K562 (cell line): ENCODE results near the gene LGALS12. TPM values are rescaled to one million over a fixed set of nuclear protein-coding genes. Genes with fewer than 3 reads are reported as not detected.

Source experiments
- ATAC-seq: fragments of 200-7000 bp; cut with Tn5 transposase; 3 replicates; pipeline ENCODE4 v1.9.1; 2020; ENCODE audit warnings: moderate library complexity
- BruUV-seq: library from RNA; stranded (reverse); fragments of 400-500 nt; replicated peaks from 2 replicates; lab custom pipeline; 2021; lab: Mats Ljungman, UMichigan
- CTCF ChIA-PET: fragments of 300-600 bp; formaldehyde crosslinking; extraction: SDS; loops from one replicate; lab custom pipeline; 2021; ENCODE audit warnings: low intra/inter-chr PET ratio; lab: Yijun Ruan, JAX
- POLR2A ChIA-PET: fragments of 300-600, 350-650 bp; sonication (Branson Sonifier 250); formaldehyde crosslinking; extraction: SDS; loops from one replicate; lab custom pipeline; 2021; ENCODE audit warnings: antibody characterized with exemption, inconsistent platforms; lab: Yijun Ruan, JAX
- DNase-seq, 4 experiments: peaks; one replicate each; pipeline versions ENCODE4 v3.0.0 to v3.0.0-alpha.2; 2011 to 2018; ENCODE audit warnings: low spot score in 3 of 4, mixed read lengths in 3 of 4; ENCODE audit errors: extremely low read depth in 1 of 4
- FAIRE-seq: peaks from 2 replicates; lab custom pipeline; 2011; peaks lifted over from hg19 to GRCh38; lab: Jason Lieb, UNC
- H2AFZ ChIP-seq: 2 replicates; pipeline ENCODE4 v1.6.0; 2011; ENCODE audit warnings: low read depth, low read length, control low read depth, inconsistent platforms
- H3K27ac ChIP-seq: fragments of 200-600 bp; 3 replicates; pipeline ENCODE4 v1.8.0; 2011; ENCODE audit warnings: low read depth, mild to moderate bottlenecking, control low read depth, inconsistent platforms, low read length, moderate library complexity, mixed read lengths; ENCODE audit errors: extremely low read depth
- H3K27me3 ChIP-seq, 2 experiments: fragments of 300-600 bp in 1 of 2; 2 replicates in 1 of 2; 3 replicates in 1 of 2; pipeline versions ENCODE4 v1.6.0 to v1.8.0; 2011; ENCODE audit warnings: inconsistent platforms in 2 of 2, low read length in 2 of 2, mild to moderate bottlenecking in 1 of 2, mixed read lengths in 1 of 2, moderate library complexity in 1 of 2; ENCODE audit not compliant: control insufficient read depth in 2 of 2, insufficient read depth in 2 of 2
- H3K36me3 ChIP-seq: fragments of 300-600 bp; 3 replicates; pipeline ENCODE4 v1.8.0; 2011; ENCODE audit warnings: mild to moderate bottlenecking, low read length, inconsistent platforms; ENCODE audit not compliant: control insufficient read depth, insufficient read depth
- H3K4me1 ChIP-seq, 2 experiments: fragments of 200-600 bp in 1 of 2; replicated peaks in 1 of 2; 2 replicates in 1 of 2; 3 replicates in 1 of 2; pipeline versions ENCODE4 v1.5.1 to v1.8.0; 2011; ENCODE audit warnings: inconsistent platforms in 2 of 2, low read length in 2 of 2, mild to moderate bottlenecking in 1 of 2, mixed read lengths in 1 of 2, moderate library complexity in 1 of 2; ENCODE audit not compliant: control insufficient read depth in 2 of 2, insufficient read depth in 2 of 2
- H3K4me2 ChIP-seq: 2 replicates; pipeline ENCODE4 v1.6.1; 2011; ENCODE audit warnings: low read length, control low read depth, inconsistent platforms, mixed read lengths; ENCODE audit not compliant: insufficient read depth
- H3K4me3 ChIP-seq: fragments of 200-600 bp; sonication (generic), shearing (Covaris generic); 2 replicates; pipeline ENCODE4 v1.5.1; 2016; ENCODE audit warnings: control low read depth, inconsistent platforms
- H3K79me2 ChIP-seq: fragments of 200-600 bp; 3 replicates; pipeline ENCODE4 v1.8.0; 2011; ENCODE audit warnings: low read length, inconsistent platforms; ENCODE audit not compliant: control insufficient read depth, insufficient read depth
- H3K9ac ChIP-seq, 2 experiments: 2 replicates each; pipeline versions ENCODE4 v1.6.0 to v1.6.1; 2011; ENCODE audit warnings: low read depth in 2 of 2, low read length in 2 of 2, control low read depth in 1 of 2, inconsistent platforms in 1 of 2, mild to moderate bottlenecking in 1 of 2, mixed read lengths in 1 of 2; ENCODE audit not compliant: insufficient read depth in 1 of 2
- H3K9me1 ChIP-seq: one replicate; pipeline ENCODE4 v1.6.0; 2011; ENCODE audit warnings: inconsistent platforms, mild to moderate bottlenecking, low read length, moderate library complexity; ENCODE audit not compliant: control insufficient read depth, insufficient read depth
- H3K9me3 ChIP-seq: replicated peaks from 2 replicates; pipeline ENCODE4 v1.5.1; 2011; ENCODE audit warnings: low read depth, low read length, inconsistent platforms; ENCODE audit not compliant: control insufficient read depth, insufficient read depth
- H4K20me1 ChIP-seq: replicated peaks from 2 replicates; pipeline ENCODE4 v1.6.1; 2011; ENCODE audit warnings: low read length, inconsistent platforms, mixed read lengths; ENCODE audit not compliant: control insufficient read depth, insufficient read depth
- CBX3 ChIP-seq, 2 experiments: IDR thresholded peaks; 1 replicate in 1 of 2; 2 replicates in 1 of 2; pipeline ENCODE4 v1.6.1; 2012; ENCODE audit warnings: inconsistent platforms in 2 of 2, low read length in 2 of 2, borderline replicate concordance in 1 of 2, control low read depth in 1 of 2
- CHD1 ChIP-seq: fragments of 200-600 bp; sonication (generic); IDR thresholded peaks from one replicate; pipeline ENCODE4 v1.6.1; 2012; ENCODE audit warnings: mild to moderate bottlenecking, moderate library complexity, low read length, inconsistent platforms
- DNMT1 ChIP-seq: fragments of 450-650 bp; IDR thresholded peaks from 2 replicates; pipeline ENCODE4 v1.6.1; 2016; ENCODE audit warnings: antibody characterized with exemption, mild to moderate bottlenecking
- ELF1 ChIP-seq: fragments of 200-800 bp; sonication (Bioruptor generic); IDR thresholded peaks from 2 replicates; pipeline ENCODE4 v1.6.1; 2016; ENCODE audit warnings: missing genetic modification characterization, missing compliant biosample characterization
- GABPB2 ChIP-seq: fragments of 250-450 bp; sonication (Bioruptor Pico); conservative IDR thresholded peaks from 2 replicates; pipeline ENCODE4 v1.5.1; 2021; ENCODE audit warnings: mild to moderate bottlenecking
- HIVEP1 ChIP-seq: fragments of 250-450 bp; sonication (Bioruptor Pico); IDR thresholded peaks from 2 replicates; pipeline ENCODE4 v1.4.0; 2020; ENCODE audit warnings: mild to moderate bottlenecking
- KAT7 ChIP-seq: sonication (generic); formaldehyde crosslinking; IDR thresholded peaks from 2 replicates; pipeline ENCODE4 v1.8.0; 2022; ENCODE audit warnings: missing genetic modification reagents, mild to moderate bottlenecking, borderline replicate concordance
- L3MBTL2 ChIP-seq: fragments of 450-650 bp; IDR thresholded peaks from 2 replicates; pipeline ENCODE4 v1.6.1; 2016; ENCODE audit warnings: mild to moderate bottlenecking, moderate library complexity
- MAZ ChIP-seq, 2 experiments: fragments of 450-650 bp in 1 of 2; sonication (generic) in 1 of 2; formaldehyde crosslinking; IDR thresholded peaks in 1 of 2; conservative IDR thresholded peaks in 1 of 2; 2 replicates each; pipeline versions ENCODE4 v1.4.0 to v1.5.0; 2020; ENCODE audit warnings: mild to moderate bottlenecking in 1 of 2, missing genetic modification reagents in 1 of 2
- NFIC ChIP-seq: fragments of 450-650 bp; IDR thresholded peaks from 2 replicates; pipeline ENCODE4 v1.6.1; 2017; ENCODE audit warnings: mild to moderate bottlenecking, inconsistent platforms
- STAG1 ChIP-seq: sonication (generic); formaldehyde crosslinking; IDR thresholded peaks from 2 replicates; pipeline ENCODE4 v1.5.0; 2020; ENCODE audit warnings: missing genetic modification reagents, borderline replicate concordance
- ZSCAN29 ChIP-seq: fragments of 450-650 bp; IDR thresholded peaks from 2 replicates; pipeline ENCODE4 v1.6.1; 2017
- WGBS: fragments of 100-300 bp; shearing (Covaris generic); methylation state at CpG from one replicate; pipeline ENCODE4 v1.1.6; 2016; ENCODE audit warnings: low coverage, mixed read lengths; ENCODE audit not compliant: insufficient coverage; ENCODE audit errors: missing lambda C conversion rate; 5-methylcytosine and 5-hydroxymethylcytosine counted together
- in situ Hi-C: fragments of 300-500 bp; cut with MboI; formaldehyde crosslinking; loops from 4 replicates; pipeline ENCODE4 v1.15.0; 2018; ENCODE audit warnings: inconsistent platforms, mixed read lengths
- intact Hi-C: fragments of 100-400 bp; cut with micrococcal nuclease; formaldehyde crosslinking; loops from 2 replicates; pipeline ENCODE4 v1.14.2; 2022
- polyA plus RNA-seq, 8 experiments: library from polyadenylated mRNA; depleted of rRNA in 4 of 8; stranded (reverse) in 5 of 8; unstranded in 3 of 8; fragments of >200 nt; fragmentation: Nextera tagmentation in 2 of 8; fragmentation: Illumina TruSeq in 1 of 8; extraction: Ambion mirVana in 2 of 8; extraction: Trizol in 1 of 8; gene quantifications; 2 replicates each; pipeline versions ENCODE4 v1.2.1 to v1.2.3, GENCODE V29; 2011 to 2014; ENCODE audit warnings: inconsistent platforms in 1 of 8, missing spikeins in 1 of 8
- total RNA-seq, 7 experiments: library from RNA; depleted of rRNA in 6 of 7; stranded (reverse); fragments of >200 nt in 6 of 7; fragmentation: Illumina TruSeq in 2 of 7; extraction: Trizol in 2 of 7; gene quantifications; 2 replicates each; pipeline versions ENCODE4 v1.2.1 to v1.2.3, GENCODE V29; 2011 to 2021; ENCODE audit warnings: low replicate concordance in 1 of 7
- TF ChIP-seq, protein P1 (sequence below), 2 experiments: fragments of 450-650 bp in 1 of 2; sonication (generic) in 1 of 2; formaldehyde crosslinking; conservative IDR thresholded peaks; 2 replicates each; pipeline versions ENCODE4 v1.4.0 to v1.8.1; 2020 to 2022; ENCODE audit warnings: mild to moderate bottlenecking in 1 of 2, missing genetic modification reagents in 1 of 2
- TF ChIP-seq, protein P2 (sequence below): fragments of 450-650 bp; IDR thresholded peaks from 2 replicates; pipeline ENCODE4 v1.6.1; 2016; ENCODE audit warnings: missing biosample characterization, missing genetic modification characterization
- TF ChIP-seq, protein P3 (sequence below): sonication (generic); formaldehyde crosslinking; IDR thresholded peaks from 2 replicates; pipeline ENCODE4 v1.8.0; 2023; ENCODE audit warnings: missing genetic modification reagents, mild to moderate bottlenecking, borderline replicate concordance

LGALS12 gene
- total and polyA plus RNA-seq, 9 of the 15 experiments (the other 6 are each of a cell fraction or from before 2014, with no cell fraction given): 0.66 to 8.0 (median 5.0) TPM

DNA sequence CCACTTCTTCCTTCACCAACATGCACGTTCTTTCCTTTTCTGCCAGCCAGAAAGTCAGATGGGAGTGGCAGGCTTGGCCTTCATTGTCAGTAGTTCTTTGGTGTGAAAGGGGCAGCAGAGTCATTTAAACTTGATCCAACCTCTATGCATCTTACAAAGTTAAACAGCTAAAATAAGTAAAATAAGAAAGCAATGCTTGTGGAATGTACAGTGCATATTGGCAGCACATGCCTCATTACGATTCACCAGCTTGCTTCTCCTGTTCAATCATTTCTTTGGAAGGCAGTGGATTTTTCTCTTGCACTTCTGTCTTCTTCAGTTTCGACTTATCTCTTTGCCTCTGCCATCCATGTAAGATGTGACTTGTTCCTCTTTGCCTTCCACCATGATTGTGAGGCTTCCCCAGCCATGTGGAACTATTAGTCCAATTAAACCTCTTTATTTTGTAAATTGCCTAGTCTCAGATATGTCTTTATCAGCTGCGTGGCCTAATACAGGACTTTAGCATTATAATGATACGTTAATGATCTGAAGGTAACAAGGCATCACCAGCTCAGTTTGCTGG lies 14.8 kb downstream of the LGALS12 start (continued):
- TF ChIP-seq NFIC (no peak), CBX3 (IDR thresholded peaks at IDR 0.05; ENCODE audit: borderline replicate concordance in 1 of 2, low read length in 2 of 2) (0 out of 3 replicates have a peak, but pooled peaks of 1 of the 2 experiments have one; percentile 10), CHD1 (no peak), STAG1 (CRISPR knock-in tag) (no peak), GABPB2 (CRISPR knock-in tag) (no peak)
- TF ChIP-seq, protein P1, sequence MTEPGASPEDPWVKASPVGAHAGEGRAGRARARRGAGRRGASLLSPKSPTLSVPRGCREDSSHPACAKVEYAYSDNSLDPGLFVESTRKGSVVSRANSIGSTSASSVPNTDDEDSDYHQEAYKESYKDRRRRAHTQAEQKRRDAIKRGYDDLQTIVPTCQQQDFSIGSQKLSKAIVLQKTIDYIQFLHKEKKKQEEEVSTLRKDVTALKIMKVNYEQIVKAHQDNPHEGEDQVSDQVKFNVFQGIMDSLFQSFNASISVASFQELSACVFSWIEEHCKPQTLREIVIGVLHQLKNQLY (CRISPR knock-in tag; conservative IDR thresholded peaks at IDR 0.05): no peak

DNA sequence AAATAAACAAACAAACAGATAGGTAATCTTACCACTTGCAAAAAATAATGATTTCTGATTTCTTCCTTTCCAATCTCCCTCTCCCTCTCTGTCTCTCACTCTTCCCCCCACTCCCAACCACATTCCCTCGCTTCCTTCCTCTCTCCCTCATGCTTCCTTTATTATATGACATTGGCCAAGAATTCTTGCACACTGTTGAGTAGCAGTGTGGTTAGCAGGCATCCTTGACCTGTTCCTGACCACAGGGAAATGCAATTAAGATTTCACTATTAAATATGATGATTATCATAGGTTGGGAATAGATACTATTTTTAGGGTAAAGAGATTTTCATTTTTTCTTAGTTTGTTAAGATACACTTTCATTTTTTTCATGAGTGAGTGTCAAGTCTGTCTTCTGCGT lies 16.0 kb downstream of the LGALS12 start:
- DNase-seq: no peak
- peaks cover 4 to 18% of the 10 kb centered on the region in 2 experiments for H3K4me1 ChIP-seq
- no peak for TF ChIP-seq KAT7 (CRISPR knock-in tag)
- no peak for TF ChIP-seq DNMT1
- TF ChIP-seq ELF1: no peak
- no peak for TF ChIP-seq ZSCAN29
- TF ChIP-seq L3MBTL2: no peak
- TF ChIP-seq, protein P2, sequence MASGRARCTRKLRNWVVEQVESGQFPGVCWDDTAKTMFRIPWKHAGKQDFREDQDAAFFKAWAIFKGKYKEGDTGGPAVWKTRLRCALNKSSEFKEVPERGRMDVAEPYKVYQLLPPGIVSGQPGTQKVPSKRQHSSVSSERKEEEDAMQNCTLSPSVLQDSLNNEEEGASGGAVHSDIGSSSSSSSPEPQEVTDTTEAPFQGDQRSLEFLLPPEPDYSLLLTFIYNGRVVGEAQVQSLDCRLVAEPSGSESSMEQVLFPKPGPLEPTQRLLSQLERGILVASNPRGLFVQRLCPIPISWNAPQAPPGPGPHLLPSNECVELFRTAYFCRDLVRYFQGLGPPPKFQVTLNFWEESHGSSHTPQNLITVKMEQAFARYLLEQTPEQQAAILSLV (tag): no peak
- TF ChIP-seq MAZ (CRISPR knock-in tag; conservative IDR thresholded peaks at IDR 0.05 in 1 of 2, IDR thresholded peaks at IDR 0.05 in 1 of 2): no peak
- TF ChIP-seq, protein P3, sequence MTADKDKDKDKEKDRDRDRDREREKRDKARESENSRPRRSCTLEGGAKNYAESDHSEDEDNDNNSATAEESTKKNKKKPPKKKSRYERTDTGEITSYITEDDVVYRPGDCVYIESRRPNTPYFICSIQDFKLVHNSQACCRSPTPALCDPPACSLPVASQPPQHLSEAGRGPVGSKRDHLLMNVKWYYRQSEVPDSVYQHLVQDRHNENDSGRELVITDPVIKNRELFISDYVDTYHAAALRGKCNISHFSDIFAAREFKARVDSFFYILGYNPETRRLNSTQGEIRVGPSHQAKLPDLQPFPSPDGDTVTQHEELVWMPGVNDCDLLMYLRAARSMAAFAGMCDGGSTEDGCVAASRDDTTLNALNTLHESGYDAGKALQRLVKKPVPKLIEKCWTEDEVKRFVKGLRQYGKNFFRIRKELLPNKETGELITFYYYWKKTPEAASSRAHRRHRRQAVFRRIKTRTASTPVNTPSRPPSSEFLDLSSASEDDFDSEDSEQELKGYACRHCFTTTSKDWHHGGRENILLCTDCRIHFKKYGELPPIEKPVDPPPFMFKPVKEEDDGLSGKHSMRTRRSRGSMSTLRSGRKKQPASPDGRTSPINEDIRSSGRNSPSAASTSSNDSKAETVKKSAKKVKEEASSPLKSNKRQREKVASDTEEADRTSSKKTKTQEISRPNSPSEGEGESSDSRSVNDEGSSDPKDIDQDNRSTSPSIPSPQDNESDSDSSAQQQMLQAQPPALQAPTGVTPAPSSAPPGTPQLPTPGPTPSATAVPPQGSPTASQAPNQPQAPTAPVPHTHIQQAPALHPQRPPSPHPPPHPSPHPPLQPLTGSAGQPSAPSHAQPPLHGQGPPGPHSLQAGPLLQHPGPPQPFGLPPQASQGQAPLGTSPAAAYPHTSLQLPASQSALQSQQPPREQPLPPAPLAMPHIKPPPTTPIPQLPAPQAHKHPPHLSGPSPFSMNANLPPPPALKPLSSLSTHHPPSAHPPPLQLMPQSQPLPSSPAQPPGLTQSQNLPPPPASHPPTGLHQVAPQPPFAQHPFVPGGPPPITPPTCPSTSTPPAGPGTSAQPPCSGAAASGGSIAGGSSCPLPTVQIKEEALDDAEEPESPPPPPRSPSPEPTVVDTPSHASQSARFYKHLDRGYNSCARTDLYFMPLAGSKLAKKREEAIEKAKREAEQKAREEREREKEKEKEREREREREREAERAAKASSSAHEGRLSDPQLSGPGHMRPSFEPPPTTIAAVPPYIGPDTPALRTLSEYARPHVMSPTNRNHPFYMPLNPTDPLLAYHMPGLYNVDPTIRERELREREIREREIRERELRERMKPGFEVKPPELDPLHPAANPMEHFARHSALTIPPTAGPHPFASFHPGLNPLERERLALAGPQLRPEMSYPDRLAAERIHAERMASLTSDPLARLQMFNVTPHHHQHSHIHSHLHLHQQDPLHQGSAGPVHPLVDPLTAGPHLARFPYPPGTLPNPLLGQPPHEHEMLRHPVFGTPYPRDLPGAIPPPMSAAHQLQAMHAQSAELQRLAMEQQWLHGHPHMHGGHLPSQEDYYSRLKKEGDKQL (CRISPR knock-in tag): no peak
- TF ChIP-seq HIVEP1 (CRISPR knock-in tag): no peak
- no peak overlapping the region for H2AFZ ChIP-seq
- H3K27ac ChIP-seq: no peak overlapping the region
- ChIA-PET CTCF (no interaction called here), POLR2A (no interaction called here)
- no peaks in the 10 kb centered on the region for H3K36me3 ChIP-seq
- WGBS: 69% methylated on average over 2 of the region's 2 CpGs
- ATAC-seq: no peak
- peaks cover 6% of the 10 kb centered on the region for H3K9me3 ChIP-seq
- H3K4me2 ChIP-seq: no peak overlapping the region
- in situ Hi-C loops: no loop called here
- intact Hi-C loops: no loop called here
- no peaks in the 10 kb centered on the region for H3K27me3 ChIP-seq
- no peaks in the 10 kb centered on the region for H3K9me1 ChIP-seq
- H4K20me1 ChIP-seq: no peaks in the 10 kb centered on the region
- no peak for FAIRE-seq
- H3K79me2 ChIP-seq: no peaks in the 10 kb centered on the region
- BruUV-seq: no TSS peak
- no peak overlapping the region for H3K4me3 ChIP-seq
- no peak overlapping the region for H3K9ac ChIP-seq
